ENCODE measurements around the gene C6orf15.

C6orf15 gene

DNA sequence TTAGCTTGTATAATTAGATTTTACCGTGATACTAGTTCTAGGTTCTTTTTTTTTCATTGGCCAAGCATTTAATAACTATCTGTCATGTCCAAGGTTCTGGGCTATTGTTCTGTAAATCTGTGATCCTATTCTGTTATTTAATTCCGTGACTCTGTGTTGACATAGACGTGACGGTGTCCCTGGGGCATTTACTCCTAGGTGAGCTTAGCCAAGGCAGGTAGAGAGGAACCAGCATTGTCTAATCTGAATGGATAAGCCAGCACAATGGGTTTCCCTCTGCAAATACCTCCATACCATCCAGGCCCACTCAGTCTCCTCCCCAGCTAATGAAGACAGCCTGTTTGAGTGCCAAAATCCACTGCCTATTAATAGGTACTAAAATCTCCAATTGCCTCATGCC lies 16.8 kb upstream of the C6orf15 start:
- no peak for DNase-seq

- peak; percentile 17 to 26 for DNase-seq
These were observed 15.8 kb upstream of the C6orf15 start for GRCh38 chr6:31128093-31128676.

DNA sequence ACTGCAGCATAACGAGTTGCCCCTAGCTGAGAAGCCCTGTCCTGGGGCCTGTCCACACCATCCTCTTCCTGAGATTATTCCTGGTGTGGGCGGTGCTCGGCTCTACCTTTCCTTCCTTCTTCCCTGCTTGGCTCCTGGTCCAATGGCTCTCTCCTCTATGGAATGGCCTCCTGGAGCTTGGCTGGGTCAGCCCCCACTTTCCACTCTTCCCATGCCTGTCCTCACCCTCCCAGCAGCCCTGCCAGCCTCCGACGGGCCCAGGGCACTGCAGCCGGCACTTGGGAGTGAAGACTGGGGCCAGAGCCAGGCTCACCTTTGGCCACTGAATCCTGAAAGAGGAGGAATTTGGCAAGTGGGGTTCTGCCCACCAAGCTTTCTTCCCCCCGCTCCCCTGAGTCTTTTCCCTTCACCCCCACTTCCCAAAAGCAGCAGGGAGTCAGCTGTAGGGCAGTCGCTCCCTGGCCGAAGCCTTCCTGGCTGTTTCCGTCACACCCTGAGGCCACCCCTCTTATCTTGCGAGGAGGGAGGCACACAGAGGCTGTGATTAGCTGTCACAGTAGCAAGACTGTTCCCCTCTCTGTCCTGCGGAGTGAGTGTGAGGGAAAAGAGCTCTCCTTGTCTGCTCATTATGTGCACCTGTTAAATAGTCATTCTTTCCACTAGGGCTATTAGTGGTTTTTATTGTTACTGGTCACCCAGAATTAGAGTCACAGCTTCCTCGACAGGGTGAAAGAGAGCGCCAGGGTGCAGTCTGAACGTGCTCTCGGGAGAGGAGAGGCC lies 14.2 kb upstream of the C6orf15 start:
- DNase-seq, result no peak

DNA sequence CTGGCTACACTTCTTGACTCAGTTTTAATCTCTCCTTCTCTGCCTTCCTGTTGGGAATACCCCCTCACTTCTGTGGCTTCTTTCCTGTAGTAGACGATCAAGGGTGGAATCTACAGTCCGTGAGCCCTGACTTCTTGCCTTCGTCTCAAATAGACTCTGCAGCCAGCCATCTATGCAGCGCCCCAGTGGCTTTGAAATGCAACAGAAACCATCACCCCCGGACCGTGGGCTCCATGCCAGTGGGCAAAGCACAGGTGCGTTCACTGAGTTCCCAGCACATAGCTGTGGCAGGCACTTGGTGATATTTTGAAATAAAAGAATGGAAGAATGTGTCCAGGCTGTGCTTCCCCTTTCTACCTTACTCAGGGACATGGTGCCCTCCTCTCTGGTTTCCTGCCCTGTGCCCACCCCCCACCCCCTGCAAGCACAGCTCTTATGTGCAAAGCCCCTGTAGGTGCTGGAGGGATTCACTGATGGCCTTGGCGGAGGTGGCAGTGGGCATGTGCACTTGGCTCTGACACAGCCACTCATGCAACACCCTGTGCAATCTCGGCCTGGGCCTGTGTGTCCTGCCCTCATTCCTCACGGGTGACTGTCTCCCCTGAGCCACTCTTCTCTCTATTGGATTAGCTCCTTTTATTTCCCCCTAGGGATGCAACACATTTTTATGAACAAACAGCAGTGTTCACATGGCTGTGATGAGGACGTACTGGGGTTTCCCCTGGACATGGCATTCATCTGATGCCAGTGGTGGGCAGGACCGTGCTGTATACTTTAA lies 13.4 kb upstream of the C6orf15 start:
- no peak for DNase-seq

DNA sequence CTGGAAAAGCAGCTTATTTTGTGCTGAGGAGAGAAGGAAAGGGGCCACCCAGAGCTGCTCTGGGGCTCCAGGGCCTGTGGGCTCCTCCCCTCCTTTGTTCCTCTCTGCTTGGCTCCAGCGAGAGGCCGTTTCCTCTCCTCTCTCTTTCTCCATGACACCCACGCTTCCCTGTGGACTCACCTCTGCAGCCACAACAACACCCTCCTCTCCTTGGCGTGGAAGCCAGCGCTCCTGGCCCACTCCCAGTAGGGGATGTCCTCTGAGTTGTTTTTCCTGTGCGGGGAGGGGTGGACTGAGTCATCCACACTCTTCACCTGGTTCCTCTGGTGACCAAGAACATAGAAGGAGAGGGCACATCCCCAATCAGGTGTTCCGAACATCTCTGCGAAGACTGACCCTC lies 12.8 kb upstream of the C6orf15 start:
- no peak for DNase-seq

GRCh38 chr6:31122791-31123706 lies 10.7 kb upstream of the C6orf15 start:
- no peak for DNase-seq

GRCh38 chr6:31121131-31121790 lies 8.9 kb upstream of the C6orf15 start:
- no peak for DNase-seq

DNA sequence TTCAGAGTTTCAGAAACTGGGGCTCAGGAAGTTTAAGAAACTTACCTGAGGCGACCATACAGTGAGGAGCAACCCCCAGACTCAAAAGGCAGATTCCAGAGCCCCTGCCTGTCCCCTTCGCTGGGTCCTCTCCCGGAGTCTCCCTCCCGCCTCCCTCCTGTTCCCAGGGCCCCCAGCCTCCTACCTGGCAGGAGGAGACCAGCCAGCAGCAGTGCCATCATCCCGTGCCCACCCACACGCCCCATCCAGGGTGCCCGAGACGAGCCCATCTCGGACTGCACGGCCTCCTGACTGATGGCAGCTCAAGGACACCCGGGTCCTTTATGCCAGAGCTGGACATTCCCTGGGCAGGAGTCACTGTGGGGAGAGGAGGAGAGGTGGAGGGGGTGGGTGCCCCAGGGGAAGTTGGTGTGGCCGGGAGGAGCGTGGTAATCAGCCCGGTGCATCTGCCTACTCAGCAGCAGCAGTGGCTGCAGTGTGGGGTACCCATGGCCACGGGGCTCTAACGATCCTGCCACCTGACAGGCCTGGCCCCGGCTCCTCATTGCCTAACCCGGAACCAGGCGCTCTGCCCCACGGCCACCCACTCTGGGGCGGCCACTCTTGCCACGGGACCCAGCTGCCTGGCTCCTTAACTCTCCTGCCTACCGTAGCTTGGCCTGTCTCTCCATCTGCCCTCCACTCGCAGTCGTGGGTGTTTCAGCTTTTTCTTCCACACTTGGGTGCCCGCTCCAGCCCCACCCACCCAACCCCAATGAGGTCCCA lies 8.0 kb upstream of the C6orf15 start, which contains the start of gene CDSN:
Gene CDSN, minus strand, starts transcription at position 296 of the 765 bp plus-strand sequence. Its CDS starts 27 bp downstream, at position 269.
- DNase-seq, result no peak

- no peak for DNase-seq
These were observed 5.8 kb upstream of the C6orf15 start for GRCh38 chr6:31118178-31118577.

DNA sequence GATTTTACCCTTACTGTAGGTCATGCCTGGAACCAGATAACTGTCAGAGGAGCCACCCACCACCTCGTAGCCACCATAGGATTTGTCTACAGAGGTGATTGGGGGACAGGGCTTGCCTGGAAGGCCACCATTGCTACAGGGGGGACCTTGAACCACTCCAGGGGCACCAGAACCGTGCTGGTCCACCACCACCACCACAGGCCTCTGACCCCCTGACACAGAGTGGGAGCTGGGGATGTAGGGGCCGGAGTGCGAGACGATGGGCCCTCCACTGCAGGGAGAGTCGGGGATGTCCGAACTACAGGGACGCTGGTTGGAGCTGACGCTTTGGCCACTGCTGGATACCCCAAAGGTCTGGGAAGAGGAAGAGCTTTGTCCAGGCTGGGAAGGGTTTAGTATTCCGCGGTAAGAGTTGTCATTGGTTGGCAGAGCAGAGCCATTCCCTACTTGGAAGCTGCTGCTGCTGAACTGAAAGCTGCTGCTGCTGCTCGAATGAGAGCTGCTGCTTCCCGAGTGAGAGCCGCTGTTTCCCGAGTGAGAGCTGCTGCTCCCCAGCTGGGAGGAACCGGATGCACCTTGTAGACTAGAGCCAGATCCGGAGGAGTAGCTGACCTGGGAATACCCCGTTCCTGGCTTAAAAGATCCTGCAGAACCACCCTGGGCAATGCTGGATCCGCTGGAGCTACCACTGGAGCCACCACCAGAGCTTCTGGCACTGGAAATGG lies 4.4 kb upstream of the C6orf15 start:
- DNase-seq, result no peak

GRCh38 chr6:31115941-31116560 lies 3.7 kb upstream of the C6orf15 start:
- DNase-seq, result no peak

- no peak for DNase-seq
These were observed 2.8 kb upstream of the C6orf15 start for GRCh38 chr6:31114970-31115849.

GRCh38 chr6:31114541-31114878 lies 2.1 kb upstream of the C6orf15 start, which contains the start of gene PSORS1C1:
Gene PSORS1C1 (plus strand): TSS chr6:31114800. CDS start chr6:31129633, 14,833 bp downstream.
- DNase-seq, result no peak

GRCh38 chr6:31113861-31114540 lies 1.6 kb upstream of the C6orf15 start:
- DNase-seq, result no peak

DNA sequence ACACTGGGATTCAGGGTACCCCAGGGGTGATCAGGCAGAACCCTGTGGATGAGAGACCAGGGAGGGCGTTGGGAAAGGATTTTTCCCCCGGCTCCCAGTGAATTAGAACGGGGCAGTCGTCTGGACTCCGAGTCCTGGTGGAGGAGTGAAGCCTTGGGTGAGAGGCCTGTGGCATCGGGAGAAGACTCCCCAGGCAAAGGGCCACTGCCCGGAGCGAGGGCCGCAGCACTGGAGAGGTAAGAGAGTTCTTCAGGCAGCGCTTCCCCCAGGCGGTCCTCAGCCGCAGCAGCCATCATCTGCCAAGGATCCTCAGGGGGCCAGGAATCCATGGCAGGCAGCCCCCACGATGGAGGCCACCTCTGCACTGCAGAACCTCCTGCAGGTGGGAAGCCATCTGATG lies 663 bp downstream of the C6orf15 start:
- no peak for DNase-seq

- no peak for DNase-seq
These were observed 1.4 kb downstream of the C6orf15 start for GRCh38 chr6:31110825-31111582.

- DNase-seq, result no peak
These were observed 5.3 kb downstream of the C6orf15 start for GRCh38 chr6:31107052-31107451.

GRCh38 chr6:31103136-31103535 lies 9.2 kb downstream of the C6orf15 start:
- DNase-seq, result no peak

Measured in NCI-H187 (cell line).